LoVo (cell line): ENCODE measurements around the gene AKNA.

ENCODE experiments used
- DNase-seq: peaks from one replicate; pipeline ENCODE4 v3.0.0-alpha.2; 2016; ENCODE audit warnings: low spot score

Gene AKNA

DNA sequence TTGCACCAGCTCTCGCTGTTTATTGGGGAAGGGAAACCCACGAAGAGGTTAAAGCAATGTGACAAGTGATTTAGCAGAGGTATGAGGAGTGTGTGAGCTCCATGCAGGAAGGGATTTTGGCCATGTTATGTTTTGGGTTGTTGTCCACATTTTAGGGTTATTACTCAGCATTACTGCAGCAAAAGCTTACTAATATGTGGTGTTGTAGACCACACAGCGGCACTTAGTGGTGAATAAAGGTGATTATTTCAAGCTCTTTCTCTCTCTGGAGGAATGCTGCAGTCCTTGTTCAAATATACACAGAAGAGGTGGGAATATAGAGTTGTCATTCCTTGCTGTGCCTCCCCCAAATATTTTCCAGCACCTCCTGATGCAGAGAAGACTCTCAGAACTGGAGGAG, 29.7 kb upstream of the AKNA start:
- DNase-seq: no peak

DNA sequence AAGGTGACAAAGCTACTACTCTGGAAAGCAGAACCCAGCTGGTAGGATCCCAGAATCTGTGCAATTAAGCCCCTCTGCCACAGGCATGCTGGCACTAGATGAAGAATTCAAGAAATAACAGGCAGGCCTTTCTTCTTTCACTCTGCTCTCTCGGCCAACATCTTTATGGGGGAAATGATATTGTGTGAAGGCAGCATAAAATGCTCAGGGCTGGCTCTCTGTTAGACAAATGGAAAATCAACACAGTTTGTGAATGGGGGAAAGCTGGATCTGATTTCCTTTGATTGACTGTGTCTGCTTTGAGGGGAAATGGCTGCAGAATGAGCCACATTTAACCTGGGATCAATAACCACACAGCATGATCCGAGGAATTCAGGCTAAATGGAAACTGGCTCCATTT, 29.1 kb upstream of the AKNA start:
- no peak for DNase-seq

DNA sequence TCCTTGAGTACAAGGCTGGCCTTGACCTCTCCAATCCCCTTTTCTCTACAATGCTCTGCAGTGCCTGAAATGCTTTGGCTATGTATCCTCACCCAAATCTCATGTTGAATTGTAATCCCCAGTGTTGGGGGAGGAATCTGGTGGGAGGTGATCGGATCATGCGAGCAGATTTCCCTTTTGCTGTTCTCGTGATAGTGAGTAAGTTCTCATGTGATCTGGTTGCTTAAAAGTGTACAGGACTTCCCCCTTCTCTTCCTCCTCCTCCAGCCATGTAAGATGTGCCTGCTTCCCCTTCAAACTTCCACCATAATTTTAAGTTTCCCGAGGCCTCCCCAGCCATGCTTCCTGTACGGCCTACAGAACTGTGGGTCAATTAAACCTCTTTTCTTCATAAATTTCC, 28.5 kb upstream of the AKNA start:
- DNase-seq: no peak

DNA sequence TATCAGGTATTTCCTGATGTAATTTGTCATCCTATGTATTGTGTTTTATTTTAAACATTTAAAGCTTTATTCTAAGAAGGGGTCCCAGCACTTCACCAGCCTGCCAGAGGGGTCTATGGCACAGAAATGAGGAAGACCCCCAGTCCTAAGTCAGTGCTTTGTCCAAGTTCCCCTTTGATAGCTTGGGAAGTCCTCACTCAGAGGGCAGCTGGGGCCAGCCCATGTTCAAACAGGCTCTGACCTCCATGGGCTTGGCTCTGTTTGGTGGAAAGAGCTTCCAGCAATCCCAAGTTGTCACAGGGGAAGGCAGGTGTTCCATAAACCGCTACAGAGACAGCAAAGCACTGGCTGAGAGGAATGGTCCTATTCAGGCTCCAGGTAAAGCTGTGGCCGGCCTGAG, 26.6 kb upstream of the AKNA start:
- DNase-seq: no peak

DNA sequence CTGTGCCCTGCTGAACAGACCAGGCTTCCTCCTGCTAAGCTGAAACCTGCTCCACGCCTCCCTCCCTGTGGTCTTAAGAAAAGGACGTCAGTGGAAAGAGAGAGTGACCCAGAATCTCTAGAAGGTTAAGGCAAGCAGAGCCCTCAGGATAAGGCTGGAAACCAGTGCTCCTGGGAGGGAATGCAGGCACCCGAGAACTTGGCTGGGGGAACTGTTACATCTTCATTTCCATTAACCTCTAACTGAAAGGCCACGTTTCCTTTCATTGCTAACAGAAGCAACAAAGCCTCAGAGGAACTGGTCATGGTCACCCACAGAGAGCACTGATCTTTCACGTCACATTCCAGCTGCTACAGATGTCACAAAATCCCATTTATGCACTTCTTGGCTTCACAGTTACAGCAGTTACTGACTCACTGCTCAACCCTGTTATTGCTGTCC, 26.1 kb upstream of the AKNA start:
- no peak for DNase-seq

DNA sequence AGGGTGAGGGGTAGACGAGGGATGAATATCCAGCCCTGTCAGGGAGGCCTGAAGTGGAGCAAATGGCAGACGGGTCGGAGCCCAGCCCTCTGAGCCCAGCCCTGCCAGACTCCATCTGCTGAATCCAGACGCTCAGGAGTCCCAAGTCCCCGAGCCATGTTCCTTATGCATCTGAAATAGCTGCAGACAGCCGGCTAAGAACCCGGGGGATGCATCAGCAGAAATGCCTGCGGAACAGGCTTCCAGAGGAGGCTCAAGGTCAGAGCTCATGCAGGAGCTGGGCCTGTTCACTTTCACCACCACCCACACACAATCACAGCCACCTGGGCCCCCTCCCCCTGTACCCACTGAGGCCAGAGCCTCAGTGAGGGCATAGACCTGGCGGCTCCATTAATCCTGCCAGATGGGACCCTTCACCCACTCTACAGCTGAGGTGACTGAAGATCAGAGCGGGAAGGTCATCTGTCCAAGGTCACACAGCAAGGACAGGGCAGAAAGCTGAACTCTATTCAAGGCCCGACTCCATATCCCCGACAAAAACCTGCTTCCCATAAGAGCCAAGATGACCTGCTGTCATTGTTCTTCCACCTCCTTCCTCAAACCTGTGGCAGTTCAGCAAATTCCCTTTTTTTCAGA, 24.4 kb upstream of the AKNA start:
- no peak for DNase-seq

DNA sequence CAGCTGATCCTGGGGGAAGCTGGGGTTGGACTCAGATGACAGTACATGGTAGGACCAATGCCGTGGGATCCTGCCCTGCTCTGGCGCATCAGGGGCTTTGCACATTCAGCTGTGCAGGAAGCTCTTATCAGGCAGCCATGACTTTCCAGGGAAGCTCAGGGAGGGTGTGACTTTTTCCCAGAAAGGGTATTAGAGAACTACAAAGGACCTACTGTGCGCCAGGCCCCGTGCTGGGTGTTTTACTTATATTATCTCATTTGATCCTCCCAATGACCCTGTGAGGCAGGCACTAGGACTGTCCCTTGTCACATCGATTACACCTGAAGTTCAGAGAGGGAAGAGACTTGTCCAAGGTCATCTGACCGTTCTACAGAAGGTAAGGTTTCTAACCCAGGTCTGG, 23.7 kb upstream of the AKNA start:
- DNase-seq: no peak

DNA sequence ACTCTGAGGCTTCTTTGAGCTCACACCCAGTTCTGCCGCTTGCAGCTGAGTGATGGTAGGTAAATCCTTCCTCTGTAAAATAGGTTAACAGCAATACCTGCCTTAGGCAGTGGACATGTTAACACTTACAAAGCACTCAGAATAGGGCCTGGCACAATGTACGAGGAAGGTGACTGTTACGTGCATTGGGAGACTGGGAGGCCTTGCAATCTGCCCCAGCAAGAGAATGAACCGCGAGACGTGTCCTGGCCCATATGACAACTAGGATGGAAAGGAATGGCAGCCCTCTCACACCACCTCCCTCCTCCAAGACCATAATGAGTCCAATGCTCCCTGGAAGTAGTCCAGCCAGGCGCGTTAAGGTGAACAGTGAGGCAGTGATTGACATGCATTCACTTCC, 23.1 kb upstream of the AKNA start:
- DNase-seq: no peak

DNA sequence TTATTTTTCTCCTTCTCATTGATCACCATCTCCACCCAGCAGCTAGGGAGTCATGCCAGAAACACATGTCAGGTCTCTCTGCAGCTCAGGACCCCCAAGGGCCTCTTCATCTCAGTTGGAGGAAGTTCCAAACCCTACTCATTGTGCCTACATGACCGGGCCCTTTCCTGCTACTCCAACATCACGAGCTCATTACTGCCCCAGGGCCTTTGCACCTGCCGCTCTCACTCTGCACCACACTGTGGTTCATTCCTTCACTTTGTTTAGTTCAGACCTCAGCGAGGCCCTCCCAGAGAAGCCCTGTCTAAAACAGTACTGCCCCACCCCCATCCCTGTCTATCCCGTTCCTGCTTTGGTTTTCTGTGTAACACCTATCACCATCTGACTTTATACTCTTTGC, 22.1 kb upstream of the AKNA start:
- no peak for DNase-seq

DNA sequence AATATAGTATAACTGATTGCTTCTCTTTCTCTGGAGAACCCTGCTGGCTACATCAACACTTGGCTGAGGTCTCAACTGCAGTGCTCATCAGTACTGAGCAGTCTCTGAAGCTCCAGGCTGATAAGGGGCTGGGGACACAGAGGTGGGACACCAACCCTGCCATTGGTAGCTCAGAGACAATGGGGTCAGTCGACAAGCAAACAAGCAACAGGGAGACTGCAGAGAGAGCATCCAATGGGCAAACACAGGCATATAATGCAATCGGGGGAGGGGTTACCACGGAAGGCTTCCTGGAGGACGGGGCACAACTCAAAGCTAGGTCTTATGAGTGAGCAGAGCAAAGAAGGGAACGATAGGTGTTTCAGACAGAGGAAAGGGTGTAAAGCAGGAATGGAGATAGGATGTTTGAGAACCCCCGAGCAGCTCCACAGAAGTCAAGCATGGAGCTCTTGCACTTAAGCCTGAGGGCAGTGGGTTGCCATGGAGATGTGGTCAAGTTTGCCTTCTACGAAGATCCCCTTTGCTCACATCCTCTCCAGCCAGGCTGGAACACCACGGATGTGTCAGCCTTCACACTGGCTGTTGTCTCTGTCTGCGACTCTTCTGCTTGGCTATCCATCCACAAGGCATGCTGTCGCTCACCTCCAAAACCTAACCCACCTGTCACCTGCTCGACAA, 21.5 kb upstream of the AKNA start:
- no peak for DNase-seq

DNA sequence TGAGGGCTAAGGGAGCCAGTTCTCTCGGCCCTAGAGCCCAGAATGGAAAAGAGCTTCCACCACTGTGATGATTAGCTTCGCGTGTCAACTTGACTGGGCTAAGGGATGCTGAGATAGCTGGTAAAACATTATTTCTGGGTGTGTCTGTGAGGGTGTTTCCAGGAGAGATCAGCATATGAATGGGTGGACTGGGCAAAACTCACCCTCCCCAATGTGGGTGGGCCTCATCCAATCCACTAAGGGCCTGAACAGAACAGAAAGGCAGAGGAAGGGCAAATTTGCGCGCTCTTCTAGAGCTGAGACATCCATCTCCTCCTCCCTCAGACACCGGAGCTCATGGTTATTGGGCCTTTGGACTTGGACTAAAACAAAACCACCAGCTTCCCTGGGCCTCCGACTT, 20.9 kb upstream of the AKNA start:
- DNase-seq: no peak

DNA sequence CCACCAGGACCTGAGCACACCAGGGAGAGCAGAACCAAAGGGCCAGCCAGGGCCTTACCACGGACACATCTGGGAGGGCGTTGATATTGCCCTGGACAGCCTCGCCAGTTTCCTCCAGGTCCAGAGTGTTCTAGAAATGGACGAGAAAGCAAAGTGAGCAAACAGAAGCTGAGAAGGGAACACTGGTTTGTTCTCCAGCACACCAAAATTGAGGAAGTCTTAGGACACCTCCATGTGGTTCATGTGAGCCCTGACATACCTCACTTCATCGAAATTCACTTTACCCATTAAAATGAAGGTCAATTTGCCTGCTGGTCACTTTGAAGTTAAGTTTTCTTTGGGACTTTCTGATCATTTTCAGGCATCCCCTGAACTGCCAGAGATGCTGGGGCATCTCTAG, 20.1 kb upstream of the AKNA start:
- no peak for DNase-seq

DNA sequence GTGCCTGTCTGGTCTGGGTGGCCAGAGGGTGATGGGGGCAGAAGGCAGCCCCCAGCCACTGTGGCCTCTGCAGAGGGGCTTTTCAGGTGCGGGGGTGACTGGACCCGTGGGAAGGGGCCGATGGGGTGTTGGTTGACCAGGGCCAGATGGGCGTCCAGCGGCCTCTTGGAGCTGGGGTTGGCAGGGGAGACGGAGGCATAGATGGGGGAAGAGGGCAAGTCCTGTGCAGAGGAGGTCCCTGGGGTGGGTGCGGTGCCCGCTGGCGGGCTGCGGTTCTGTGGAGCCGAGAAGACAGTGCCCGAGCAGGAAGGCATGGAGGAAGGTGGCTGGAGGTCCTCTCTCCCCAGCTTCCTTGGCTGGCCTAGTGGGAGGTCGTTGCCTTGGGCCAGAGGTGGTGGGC, 18.7 kb upstream of the AKNA start:
- no peak for DNase-seq

DNA sequence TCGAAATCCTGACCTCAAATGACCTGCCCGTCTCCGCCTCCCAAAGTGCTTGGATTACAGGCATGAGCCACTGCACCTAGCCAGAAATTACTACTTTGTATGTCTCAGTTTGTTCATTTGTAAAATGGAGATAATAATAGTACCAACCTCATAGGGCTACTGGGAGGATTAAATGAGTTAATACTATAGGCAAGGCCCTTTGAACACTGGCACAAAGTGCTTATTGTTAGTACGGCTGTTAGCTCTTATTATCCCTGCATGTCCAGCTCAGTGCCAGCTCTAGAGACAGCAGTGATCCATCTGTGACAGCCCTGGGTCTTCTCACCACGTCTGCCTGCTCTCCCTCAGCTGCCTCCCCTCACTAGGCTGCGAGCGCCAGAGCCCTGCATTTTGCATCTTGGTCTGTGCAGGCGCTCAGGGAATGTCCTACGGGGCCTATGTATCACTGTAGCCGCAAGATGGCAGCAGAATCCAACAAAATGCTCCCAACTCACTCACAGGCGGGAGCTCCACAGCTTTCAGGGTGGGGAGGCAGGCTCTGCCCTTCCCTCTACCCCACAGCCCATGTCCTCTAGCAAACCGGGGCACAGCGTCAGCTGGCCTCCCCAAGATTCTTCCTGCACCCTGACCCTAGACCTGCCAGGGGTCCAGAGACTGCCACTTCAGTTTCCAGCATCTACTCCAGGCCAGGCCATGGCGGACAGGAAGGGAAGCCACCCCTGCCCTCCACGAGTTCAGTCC, 17.7 kb upstream of the AKNA start:
- DNase-seq: peak; percentile 60

DNA sequence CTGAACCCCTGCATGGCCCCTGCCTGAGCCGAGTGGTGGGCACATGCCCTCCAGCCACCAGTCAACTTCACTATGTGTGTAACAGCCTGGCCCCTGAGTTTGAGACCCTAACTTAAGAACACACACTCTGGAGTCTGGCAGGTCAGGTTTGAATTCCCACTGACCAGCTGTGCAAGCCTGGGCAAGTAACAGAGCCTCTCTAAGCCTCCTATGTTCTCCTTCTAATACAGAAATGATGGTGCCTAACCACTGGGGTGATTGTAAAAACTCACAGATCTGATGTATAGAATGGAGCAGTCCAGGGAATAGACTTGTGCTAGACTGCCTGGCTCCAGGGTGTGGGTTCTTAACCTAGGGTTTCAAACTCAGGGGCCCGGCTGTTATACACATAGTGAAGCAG, 16.7 kb upstream of the AKNA start:
- no peak for DNase-seq

DNA sequence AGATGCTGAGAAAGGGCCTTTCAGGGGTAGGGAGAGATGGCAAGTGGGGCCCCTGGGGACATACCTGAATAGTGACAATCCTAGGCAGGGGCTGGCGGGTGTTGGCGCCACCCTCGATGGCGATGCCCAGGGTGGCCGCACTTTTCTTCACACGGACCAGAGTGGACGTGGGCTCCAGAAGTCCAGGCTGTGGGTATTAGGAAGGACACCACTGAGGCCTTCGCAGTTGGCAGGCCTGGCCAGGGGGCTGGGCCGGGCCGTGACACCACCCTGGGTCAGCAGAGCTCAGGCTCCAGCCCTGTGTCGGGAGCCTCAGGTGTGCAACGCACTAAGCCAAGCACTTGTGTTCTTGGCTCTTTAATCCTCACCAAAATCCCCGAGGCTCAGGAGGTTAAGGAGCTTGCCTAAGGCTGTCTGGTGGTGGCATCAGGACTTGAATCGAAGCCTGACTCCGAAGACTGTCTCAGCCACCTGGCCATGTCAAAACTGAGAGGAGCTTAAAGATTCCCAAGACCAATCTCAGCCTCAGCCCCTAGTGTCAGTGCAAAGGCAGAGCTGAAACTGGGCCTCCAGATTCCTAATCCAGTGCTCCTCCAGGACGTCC, 15.5 kb upstream of the AKNA start:
- DNase-seq: no peak

DNA sequence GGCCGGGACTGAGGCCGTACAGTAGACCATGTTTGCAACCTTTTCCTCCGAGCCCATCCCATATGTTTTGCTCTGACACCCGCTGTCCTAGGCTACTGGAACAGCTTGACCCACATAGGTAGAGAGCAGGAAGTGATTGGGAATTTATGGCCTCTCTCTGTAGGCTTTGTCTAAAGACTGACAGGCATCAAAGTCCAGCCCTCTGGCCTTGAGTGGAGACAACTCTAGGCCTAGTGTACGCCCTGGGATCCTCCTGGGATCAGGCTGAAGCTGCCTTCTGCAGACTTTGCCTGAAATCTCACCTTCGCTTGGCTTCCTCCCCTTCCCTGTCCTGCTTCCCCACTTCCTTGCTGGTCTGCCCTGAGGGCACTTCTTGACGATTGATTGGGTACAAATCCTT, 13.6 kb upstream of the AKNA start:
- no peak for DNase-seq

DNA sequence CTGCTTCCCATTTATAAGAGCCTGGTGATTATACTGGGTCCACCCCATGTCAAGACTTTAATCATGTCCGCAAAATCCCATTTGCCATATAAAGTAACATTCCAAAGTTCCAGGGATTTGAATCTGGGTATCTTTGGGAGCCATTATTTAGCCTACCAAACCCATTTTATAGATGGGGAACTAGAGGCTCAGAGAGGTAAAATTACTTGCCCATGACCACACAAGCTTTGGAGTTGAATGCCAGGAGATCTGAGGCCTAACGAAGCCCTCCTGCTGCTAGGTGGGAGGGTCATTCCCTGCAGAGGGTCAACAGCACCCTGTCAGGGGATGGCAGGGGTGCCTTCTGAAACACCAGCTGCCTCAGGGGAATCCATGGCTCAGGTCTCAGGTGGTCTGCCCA, 13.0 kb upstream of the AKNA start:
- no peak for DNase-seq

DNA sequence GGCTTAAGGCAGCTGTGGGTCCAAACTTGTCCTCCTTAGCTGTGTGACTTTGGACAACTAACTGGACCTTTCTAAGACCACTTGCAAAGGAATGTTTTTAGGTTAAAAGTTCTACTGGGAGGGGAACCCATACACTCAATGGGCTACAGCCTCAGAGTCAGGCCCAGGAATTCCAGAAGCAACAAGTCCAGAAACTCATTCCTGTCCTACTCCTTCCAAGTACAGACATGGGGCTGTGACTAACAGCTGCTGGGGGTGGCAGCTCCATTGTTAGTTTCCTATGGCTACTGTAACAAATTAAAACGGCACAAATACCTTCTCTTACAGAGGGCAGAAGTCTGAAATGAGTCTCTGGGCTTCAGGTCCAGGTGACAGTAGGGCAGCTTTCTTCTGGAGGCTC, 12.4 kb upstream of the AKNA start:
- DNase-seq: no peak

DNA sequence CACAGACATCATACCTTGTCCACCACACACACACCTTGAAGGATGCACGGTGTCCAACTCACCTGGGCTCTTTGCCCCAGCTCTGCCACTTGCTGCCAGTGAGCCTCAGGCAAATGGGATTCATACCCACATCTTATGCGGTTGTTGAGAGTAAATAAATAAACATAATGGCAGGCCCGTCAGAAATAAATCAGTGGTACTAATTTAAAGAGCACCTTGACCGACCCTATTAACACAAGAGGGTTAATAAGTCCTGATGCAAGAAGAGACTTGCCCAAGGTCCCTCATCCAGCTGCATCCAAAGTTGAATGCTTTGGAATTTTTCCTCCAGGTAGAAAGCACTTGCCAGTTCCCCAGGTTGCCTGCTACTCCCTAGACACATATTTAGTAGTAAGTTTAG, 11.6 kb upstream of the AKNA start:
- DNase-seq: no peak

DNA sequence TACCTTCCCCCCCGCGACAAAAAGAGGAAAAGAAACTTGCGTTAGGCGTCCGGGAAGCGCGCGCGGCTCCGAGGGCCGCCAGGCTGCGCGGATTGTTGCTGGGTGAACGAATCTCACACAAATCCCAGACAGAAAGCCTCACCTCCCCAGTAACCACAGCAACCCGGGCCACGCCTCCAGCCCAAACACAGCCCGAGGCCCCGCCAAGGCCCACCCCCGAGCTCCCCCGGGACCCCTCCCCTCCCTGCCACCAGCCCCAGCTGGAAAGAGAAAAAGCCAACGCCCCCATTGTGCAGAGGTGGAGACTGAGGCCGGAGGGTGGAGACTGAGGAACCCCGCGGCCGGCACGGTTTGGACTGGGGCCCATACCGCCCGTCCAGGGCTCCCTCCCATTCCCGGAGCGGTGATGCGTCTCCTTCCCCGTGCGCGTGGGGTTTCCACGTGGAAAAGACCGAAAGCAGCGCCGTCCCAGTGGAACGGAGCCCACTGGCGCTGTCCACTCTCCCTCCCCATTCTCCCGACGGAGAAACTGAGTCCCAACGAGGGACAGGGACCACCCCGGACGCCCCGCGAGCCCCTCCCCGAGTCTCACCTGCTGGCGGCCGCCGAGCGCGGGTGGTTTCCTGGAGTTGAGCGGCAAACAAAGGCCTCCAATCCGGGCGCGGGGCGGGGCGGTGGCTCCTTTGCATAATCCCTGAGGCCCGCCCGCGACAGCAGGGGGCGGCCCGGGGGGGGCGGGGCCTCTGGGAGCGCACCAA, 10.2 kb upstream of the AKNA start:
- peak; percentile 87 for DNase-seq

DNA sequence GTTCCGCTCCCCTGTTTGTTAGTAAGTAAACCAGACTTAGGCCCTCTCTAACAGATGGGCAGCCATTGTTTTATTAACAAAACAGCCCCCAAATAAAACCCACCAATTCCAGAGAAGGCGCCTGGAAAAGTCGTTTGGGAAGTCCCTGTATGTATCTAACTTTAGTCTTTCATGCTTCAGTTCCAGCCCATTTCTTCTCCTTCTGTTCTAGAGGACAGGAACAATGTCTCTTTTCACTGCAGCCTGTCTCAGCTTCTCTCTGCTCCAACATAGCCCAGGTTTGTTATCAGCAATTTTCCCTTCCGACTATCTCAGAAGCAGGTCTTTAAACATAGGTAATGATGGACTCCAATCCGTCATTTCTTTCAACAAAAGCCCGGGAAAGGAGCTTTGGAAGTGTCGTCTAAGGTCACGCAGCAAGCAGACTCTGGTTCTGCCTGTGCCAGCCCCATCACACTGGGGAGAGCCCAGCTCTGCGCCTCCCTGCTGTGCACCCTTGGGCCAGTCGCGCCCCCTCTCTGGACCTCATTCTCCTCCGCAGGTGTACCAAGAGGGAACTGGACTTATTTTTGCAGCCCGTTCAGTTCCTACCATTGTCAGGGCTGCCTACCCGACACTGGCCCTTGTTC, 9.6 kb upstream of the AKNA start:
- DNase-seq: no peak
